ENCODE data around the gene HIVEP1.

DNA sequence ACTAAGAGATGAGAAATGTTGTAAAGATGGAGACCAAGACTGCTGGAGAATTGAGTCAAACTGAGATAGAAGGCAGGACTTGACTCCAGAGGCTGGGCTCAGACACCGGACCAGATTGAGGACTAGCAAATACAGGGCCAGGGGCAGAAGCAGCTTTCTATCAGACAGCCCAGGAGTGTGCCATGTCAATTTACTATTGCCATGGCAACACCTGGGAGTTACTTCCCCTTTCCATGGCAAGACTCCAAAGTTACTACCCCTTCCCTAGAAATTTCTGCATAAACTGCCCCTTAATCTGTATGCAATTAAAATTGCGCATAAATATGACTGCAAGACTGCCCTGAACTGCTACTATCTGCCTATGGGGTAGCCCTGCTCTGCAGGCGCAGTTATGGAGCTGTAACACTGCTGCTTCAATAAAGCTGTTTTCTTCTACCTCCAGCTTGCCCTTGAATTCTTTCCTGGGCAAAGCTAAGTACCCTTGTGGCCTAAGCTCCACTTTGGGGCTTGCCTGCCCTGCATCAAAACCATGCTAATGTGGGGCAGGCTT lies 188.0 kb downstream of the HIVEP1 start:
- TF ChIP-seq SP1 (IDR thresholded peaks at IDR 0.05) (no peak), HDGF (IDR thresholded peaks at IDR 0.05; ENCODE audit: borderline replicate concordance) (no peak), FOXK2 (IDR thresholded peaks at IDR 0.05) (no peak), BHLHE40 (IDR thresholded peaks at IDR 0.05; ENCODE audit: borderline replicate concordance) (no peak), ELF4 (IDR thresholded peaks at IDR 0.05) (no peak), TARDBP (IDR thresholded peaks at IDR 0.05) (no peak), NFRKB (IDR thresholded peaks at IDR 0.05) (no peak), ARNT (IDR thresholded peaks at IDR 0.05) (no peak), LEF1 (IDR thresholded peaks at IDR 0.05; ENCODE audit: borderline replicate concordance) (no peak)
